ENCODE data around the gene FAM90A1.
"Not testable (repeated sequence)": the region's sequence is repeated elsewhere in the genome, so short reads cannot be mapped to it uniquely, and the experiment has no call there.

The FAM90A1 gene

GRCh38 chr12:8188088-8188487 lies 39.3 kb downstream of the FAM90A1 start:
- DNase-seq (ENCODE audit: low read depth); H3K4me3 ChIP-seq (ENCODE audit: low read depth, low read length): not testable (repeated sequence)

GRCh38 chr12:8184206-8184605 lies 43.2 kb downstream of the FAM90A1 start:
- not testable (repeated sequence) for DNase-seq (ENCODE audit: low read depth)

GRCh38 chr12:8183346-8183745 lies 44.1 kb downstream of the FAM90A1 start:
- not testable (repeated sequence) for DNase-seq (ENCODE audit: low read depth); H3K4me3 ChIP-seq (ENCODE audit: low read depth, low read length)

More at GRCh38 chr12:8184206-8184605, 43.2 kb downstream of the FAM90A1 start:
- not testable (repeated sequence) for H3K4me3 ChIP-seq (ENCODE audit: low read depth, low read length)

- not testable (repeated sequence) for H3K4me3 ChIP-seq (ENCODE audit: low read depth, low read length); DNase-seq (ENCODE audit: low read depth)
Measured at GRCh38 chr12:8182923-8183322, 44.5 kb downstream of the FAM90A1 start.

GRCh38 chr12:8181271-8181670 lies 46.1 kb downstream of the FAM90A1 start:
- not testable (repeated sequence) for H3K4me3 ChIP-seq (ENCODE audit: low read depth, low read length); DNase-seq (ENCODE audit: low read depth)

GRCh38 chr12:8179989-8180585 lies 47.3 kb downstream of the FAM90A1 start:
- peak overlapping the region; percentile 53 for H3K4me3 ChIP-seq (ENCODE audit: low read depth, low read length)
- TF ChIP-seq CTCF (IDR thresholded peaks at IDR 0.05; ENCODE audit: insufficient read depth, low read depth, low read length, missing control alignments): peak; percentile 71
- DNase-seq (ENCODE audit: low read depth): peak; percentile 77

- DNase-seq (ENCODE audit: low read depth); H3K4me3 ChIP-seq (ENCODE audit: low read depth, low read length): not testable (repeated sequence)
Measured at GRCh38 chr12:8172911-8173310, 54.5 kb downstream of the FAM90A1 start.

All from GM12865 (cell line).